Colon (tissue), 2 donors: ENCODE measurements around the gene SRPK1.
"Not testable (repeated sequence)": the region's sequence is repeated elsewhere in the genome, so short reads cannot be mapped to it uniquely, and the experiment has no call there.

Source experiments
- FAIRE-seq: peaks from 2 replicates; lab custom pipeline; 2012; peaks lifted over from hg19 to GRCh38; lab: Jason Lieb, UNC
- donor health status: control.
- donor health status: control.

The SRPK1 gene

GRCh38 chr6:35931120-35931561 lies 10.2 kb upstream of the SRPK1 start:
- FAIRE-seq = no peak

- no peak for FAIRE-seq
Measured at GRCh38 chr6:35929601-35930000, 8.7 kb upstream of the SRPK1 start.

- FAIRE-seq = no peak
Measured at GRCh38 chr6:35926509-35927215, 5.8 kb upstream of the SRPK1 start.

- no peak for FAIRE-seq
Measured at GRCh38 chr6:35925961-35926360, 5.1 kb upstream of the SRPK1 start.

- no peak for FAIRE-seq
Measured at GRCh38 chr6:35924146-35924545, 3.2 kb upstream of the SRPK1 start.

GRCh38 chr6:35922139-35922554 lies 1.2 kb upstream of the SRPK1 start:
- no peak for FAIRE-seq

GRCh38 chr6:35919827-35920751 lies 809 bp downstream of the SRPK1 start:
- no peak for FAIRE-seq

GRCh38 chr6:35919085-35919826 lies 1.6 kb downstream of the SRPK1 start:
- FAIRE-seq = no peak

- not testable (repeated sequence) for FAIRE-seq
Measured at GRCh38 chr6:35916893-35917292, 4.0 kb downstream of the SRPK1 start.

GRCh38 chr6:35916056-35916455 lies 4.8 kb downstream of the SRPK1 start:
- FAIRE-seq = no peak

- FAIRE-seq = no peak
Measured at GRCh38 chr6:35914536-35914935, 6.4 kb downstream of the SRPK1 start.

- FAIRE-seq = no peak
Measured at GRCh38 chr6:35911871-35912653, 8.8 kb downstream of the SRPK1 start.

- not testable (repeated sequence) for FAIRE-seq
Measured at GRCh38 chr6:35909571-35909970, 11.3 kb downstream of the SRPK1 start.

- not testable (repeated sequence) for FAIRE-seq
Measured at GRCh38 chr6:35908753-35909401, 12.0 kb downstream of the SRPK1 start.

GRCh38 chr6:35907750-35908149 lies 13.1 kb downstream of the SRPK1 start:
- FAIRE-seq = no peak

- no peak for FAIRE-seq
Measured at GRCh38 chr6:35906499-35906846, 14.4 kb downstream of the SRPK1 start.

- FAIRE-seq = no peak
Measured at GRCh38 chr6:35905841-35906498, 14.9 kb downstream of the SRPK1 start.

GRCh38 chr6:35905141-35905785 lies 15.6 kb downstream of the SRPK1 start:
- FAIRE-seq = no peak

GRCh38 chr6:35903679-35904078 lies 17.2 kb downstream of the SRPK1 start:
- FAIRE-seq = no peak

- FAIRE-seq = no peak
Measured at GRCh38 chr6:35900448-35900847, 20.4 kb downstream of the SRPK1 start.
